GM18870 (cell line): ENCODE data around the gene ELP5.

Experiments used
- ATAC-seq: cut with Tn5 transposase; IDR thresholded peaks from one replicate; pipeline ENCODE4 v1.9.1; 2021; ENCODE audit warnings: moderate library complexity; ENCODE audit not compliant: unreplicated experiment

ELP5 gene, protein sequence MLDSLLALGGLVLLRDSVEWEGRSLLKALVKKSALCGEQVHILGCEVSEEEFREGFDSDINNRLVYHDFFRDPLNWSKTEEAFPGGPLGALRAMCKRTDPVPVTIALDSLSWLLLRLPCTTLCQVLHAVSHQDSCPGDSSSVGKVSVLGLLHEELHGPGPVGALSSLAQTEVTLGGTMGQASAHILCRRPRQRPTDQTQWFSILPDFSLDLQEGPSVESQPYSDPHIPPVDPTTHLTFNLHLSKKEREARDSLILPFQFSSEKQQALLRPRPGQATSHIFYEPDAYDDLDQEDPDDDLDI

DNA sequence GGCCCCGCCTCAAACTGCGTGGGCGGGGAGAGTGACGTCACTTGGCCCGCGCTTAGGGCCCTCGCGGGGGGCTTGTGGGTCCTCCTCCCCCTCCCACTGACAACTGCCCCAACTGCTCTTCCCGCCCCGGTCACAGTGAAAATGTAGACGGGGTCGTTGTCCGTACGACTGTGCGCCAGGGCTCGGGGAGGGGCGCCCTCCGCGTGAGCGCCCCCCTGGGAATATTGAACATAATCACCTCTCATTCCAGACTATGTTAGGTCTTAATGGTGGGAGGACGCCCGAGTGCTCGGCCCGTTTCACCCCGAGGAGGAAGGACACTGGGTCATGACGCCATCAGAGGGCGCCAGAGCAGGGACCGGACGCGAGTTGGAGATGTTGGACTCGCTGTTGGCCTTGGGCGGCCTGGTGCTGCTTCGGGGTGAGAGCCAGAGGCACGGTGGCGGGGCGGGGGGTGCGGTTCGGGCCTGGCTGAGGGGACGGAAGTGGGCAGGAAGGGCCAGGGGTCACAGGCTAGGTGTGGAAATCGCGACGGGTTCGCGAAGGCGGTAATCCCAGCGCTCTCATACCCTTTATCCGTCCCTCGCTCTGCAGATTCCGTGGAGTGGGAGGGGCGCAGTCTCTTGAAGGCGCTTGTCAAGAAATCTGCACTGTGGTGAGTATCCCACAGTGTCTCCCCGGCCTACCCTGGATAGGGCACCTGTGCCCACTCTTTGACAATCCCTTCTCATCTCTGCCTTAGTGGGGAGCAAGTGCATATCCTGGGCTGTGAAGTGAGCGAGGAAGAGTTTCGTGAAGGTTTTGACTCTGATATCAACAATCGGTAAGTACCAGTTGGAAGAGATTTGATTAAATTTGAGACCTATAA, at the start of gene ELP5:
Gene ELP5 (plus strand): TSS at position 40 of the 868 bp plus-strand sequence. CDS start 336 bp downstream, at position 376.
- peak; percentile 46 for ATAC-seq

DNA sequence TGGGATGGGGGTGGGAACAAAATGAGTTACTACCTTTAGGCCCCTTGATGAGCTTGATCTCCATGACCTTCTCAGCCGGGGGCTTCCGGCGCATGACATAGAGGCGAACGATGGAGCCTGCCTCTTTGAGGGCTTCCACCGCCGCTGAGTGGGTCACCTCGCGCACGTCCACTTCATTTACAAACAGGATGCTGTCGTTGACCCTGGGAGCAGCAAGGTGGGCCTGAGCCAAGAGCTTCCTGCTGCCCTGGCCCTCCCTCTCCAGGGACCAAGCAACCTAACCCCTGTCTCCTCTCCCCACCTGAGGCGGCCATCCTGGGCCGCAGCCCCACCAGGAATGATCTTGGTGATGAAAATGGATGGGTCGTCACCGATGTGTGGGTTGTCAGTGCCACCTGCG, 48.6 kb upstream of the ELP5 start:
- ATAC-seq, result no peak

DNA sequence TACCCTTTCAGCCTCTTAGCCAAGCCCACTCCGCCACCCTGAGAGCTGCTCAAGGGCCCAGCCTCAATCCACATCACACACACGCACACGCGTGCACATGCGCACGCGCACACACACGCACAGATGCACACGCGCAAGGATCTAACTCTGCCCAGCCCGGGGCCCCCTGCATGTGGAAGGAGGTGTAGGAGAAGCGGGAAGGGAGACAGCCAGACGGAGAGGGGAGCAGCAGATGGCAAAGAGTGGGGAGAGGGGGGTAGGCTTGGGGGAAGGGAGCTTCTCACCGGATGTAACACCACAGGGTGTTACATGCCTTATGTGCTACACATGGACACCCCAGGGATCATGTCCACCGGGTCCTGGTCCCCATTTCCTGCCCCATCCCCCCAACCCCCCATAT, 47.7 kb upstream of the ELP5 start:
- no peak for ATAC-seq

GRCh38 chr17:7204828-7205461, 47.1 kb upstream of the ELP5 start:
- ATAC-seq, result peak; percentile 56

- ATAC-seq, result no peak
These were observed 46.5 kb upstream of the ELP5 start for GRCh38 chr17:7205561-7205960.

DNA sequence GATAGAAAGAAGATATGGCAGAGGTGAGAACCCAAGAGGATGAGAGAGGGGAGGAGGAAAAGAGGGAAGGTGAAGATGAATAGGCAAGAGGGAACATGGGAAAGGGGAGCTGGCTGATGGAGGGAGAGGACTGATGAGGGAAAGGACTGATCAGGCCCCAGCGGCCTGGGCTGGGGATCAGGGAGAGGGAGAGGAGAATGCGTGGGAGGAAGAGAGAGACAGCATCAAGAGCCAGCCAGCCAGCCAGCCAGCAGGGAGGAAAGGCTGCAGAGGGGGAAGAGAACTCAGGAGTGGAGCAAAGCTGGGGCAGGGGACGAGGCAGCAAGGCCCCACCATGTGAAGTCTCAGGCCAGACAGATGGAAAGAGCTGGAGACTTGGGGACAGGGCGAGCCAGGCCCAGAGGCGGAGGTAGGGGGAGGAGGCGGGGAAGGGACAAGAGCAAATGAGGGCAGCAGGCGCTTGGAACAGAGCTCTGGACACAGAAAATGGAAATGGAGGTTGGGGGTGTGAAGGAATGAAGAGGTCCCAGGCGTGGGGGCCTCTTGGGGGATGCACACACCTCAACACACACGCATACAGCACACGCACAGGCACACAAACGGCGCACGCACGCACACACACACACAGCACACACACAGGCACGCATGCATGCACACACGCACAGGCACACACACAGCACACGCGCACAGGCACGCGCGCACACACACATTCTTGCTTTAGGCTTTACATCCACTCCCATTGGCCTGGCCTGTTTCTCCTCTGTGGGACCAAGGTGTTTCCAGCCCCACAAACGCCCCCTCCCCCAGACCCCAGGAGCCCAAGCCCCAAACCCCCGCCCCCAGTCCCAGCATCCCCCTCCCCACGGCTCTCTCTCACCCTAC, 44.7 kb upstream of the ELP5 start:
- no peak for ATAC-seq

DNA sequence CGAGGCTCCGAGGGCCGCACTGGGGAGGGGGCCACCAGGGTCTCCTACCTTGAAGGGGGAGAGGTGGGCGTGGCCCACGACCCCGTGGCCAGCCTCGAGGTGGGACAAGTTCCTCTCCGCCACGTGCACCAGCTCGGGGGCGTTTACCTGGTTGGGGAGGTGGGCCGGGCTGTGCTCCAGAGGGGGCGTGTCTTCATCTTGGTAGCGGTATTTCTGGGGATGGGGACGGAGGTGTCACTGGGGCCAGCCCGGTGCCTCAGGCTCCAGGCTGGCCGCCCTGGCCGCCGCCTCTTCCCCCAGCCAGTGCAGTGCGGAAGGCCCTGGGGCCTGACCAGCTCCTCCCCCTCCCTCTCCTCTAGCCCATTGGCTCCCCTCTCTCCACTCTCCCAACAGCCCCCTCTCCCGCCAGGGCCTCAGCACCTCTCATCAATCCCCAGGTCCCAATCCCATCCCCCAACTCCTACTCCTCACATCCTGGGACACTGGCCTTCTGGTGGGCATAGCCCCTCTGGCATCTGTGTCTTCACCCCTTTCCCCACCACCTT, 43.9 kb upstream of the ELP5 start:
- no peak for ATAC-seq

- ATAC-seq, result no peak
These were observed 43.1 kb upstream of the ELP5 start for GRCh38 chr17:7208754-7209460.

- no peak for ATAC-seq
These were observed 40.3 kb upstream of the ELP5 start for GRCh38 chr17:7211491-7212273.

DNA sequence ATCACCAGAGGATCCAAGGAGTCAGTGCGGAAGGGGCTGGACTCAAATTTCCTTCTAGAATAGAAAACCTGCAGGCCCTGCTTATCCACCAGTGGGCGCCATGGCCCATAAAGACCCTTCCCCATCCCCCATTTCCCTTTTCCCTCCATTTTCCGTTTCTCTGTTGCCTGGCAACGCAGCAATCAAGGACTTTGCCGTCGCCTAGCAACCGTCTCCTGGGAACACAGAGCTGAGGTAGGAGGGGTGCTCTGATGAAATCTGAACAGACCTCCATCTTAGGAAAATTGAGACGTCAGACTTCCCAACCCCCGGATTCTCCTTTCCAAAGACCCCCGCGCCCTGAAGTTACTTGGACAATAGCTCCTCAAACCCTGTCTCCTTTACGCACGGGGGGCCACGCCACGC, 38.1 kb upstream of the ELP5 start:
- ATAC-seq, result peak; percentile 10

DNA sequence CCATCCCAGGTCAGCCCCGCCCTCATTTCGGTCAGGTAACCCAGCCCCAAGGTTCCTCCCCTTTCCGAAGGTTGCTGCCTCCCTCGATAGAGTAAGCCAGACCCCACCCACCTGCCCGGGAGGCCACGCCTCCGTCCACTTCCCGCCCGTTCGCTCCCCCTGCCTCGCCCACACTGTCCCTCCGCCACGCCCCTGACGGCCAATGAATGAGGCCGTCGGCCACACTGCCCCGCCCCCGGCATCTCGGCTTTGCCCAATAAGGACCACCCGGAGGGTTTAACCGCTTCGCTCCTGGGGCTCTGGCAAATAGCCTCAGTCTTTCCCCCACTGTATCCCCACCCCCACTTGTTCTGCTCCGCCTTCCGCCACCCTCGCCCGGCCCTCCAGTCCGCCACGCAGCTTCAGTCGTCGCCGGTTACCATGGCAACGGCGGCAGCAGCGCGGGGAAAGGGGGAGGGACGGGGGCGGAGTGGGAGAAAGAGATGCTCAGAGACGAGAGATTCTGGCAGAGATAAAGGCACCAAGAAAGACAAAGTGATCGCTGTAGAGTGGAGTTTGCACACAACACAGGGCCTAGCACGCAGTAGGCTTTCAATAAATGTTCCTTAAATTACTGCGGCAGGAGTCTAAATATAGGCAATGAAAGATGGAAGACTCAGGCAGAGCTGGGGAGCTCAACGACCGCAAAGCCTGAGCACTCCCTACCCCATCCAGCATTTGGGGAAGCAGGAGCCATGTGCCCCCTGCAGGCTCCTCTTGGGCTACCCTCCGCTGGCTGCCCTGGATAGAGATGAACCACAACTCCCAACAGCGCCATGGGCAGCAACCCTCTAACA, 37.5 kb upstream of the ELP5 start:
- peak; percentile 65 for ATAC-seq

DNA sequence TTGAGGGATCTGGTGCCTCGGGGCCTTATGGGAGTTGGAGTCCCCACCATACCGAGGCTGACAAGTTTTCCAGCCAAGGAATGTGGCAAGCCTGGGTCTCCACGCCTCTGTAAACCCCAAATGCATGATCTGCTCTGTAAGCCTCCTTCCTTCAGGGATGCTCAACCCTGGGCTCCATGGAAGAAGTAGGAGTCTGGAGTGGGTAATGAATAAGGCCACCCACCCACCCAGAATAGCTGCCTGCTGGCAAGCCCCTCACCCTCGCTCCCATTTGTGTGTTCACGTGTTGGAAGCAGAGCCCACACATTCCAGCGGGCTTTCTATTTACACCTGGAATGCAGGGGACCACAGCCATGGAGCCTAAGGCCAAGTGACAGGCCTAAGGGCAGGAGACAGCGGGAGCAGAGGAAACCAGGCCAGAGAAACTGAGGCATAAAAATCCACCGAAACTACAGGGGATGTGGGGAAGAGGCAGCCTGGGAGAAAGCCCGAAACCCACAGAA, 36.8 kb upstream of the ELP5 start:
- ATAC-seq, result no peak

DNA sequence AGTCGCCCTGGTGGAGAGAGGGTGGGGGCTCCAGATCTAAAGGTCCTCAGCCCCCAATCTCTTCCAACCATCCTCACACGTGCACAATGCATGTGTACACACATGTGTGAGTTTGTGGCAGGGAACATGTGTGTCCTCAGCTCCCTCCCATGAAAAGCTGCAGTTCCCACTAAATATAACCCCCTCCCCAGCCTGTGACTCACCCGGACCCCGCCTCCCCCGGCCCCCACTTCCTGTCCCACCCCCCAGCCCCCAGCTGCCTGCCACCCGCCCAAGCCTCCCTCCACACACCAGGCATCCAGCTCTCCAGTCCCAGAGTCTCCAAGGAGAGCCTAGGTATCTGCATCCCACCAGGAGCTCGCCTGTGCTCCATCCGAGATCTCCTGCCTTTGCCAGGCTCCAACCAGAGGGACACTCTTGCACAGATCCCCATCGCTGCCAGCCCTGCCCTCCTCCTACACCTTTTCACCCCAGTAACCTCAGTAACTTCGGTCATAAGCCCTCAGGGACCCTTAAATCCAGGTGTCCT, 36.3 kb upstream of the ELP5 start:
- no peak for ATAC-seq

GRCh38 chr17:7216242-7217112, 35.5 kb upstream of the ELP5 start:
- no peak for ATAC-seq

- ATAC-seq, result no peak
These were observed 34.7 kb upstream of the ELP5 start for GRCh38 chr17:7217113-7217987.

DNA sequence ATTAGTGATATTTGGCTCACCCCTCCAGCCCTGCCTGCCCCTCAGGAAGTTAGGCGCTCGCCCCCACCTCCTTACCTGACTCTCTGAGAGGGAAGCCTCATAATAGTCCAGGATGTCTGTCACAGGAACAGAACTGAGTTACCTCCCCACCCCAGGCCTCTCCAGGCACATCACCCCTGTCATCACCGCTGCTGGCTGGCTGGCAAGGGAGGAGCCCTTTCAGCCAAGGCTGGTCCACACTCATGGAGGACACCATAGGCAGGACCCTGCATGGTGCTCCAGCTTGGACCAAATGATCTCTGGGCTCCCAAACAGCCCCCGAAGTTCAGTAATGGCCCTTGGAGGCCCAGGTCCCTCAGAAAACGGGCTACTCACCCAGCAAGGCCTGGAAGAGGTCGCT, 33.8 kb upstream of the ELP5 start:
- ATAC-seq, result no peak
